GM12875 (cell line): Measurements from ENCODE around the gene TLE7.

Experiments
- H3K4me3 ChIP-seq: one replicate; pipeline ENCODE4 v1.5.1; 2011; ENCODE audit warnings: low read depth, low read length, control low read depth
- TF ChIP-seq, protein P1 (sequence below): IDR thresholded peaks from 2 replicates; pipeline ENCODE4 v1.5.1; 2011; ENCODE audit warnings: low read depth, mild to moderate bottlenecking, control low read depth, inconsistent platforms, low read length, moderate library complexity, borderline replicate concordance; ENCODE audit not compliant: insufficient read depth

The TLE7 gene

DNA sequence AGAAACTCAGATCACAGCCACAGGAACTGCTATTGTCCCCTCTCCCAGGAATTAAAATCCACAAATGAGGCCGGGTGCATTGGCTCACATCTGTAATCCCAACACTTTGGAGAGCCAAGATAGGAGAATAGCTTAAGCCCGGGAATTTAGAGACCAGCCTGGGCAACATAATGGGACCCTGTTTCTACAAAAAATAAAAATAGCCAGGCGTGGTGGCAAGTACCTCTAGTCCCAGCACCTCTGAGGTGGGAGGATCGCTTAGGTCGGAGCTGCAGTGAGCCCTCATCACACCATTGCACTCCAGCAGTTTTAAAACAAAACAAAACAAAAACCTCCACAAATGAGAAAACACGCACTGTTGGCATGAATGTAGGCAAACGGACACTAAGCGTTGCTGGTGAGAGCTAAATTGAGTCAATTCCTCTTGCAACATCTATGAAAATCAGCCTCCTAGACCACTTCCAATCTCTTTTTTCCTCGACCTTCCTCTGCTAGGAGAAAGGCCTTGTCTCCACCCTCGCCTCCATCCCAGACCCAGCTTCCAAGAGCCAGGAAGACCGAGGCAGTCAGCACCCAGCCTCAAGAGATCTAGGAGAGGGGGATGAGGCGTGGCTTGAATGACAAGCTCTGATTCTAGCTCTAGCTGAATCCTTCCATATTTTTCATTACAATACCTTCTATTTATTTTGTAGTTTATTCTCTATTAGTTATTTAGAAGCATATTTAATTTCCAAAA lies 14.8 kb downstream of the TLE7 start:
- no peak overlapping the region for H3K4me3 ChIP-seq
- TF ChIP-seq, protein P1, sequence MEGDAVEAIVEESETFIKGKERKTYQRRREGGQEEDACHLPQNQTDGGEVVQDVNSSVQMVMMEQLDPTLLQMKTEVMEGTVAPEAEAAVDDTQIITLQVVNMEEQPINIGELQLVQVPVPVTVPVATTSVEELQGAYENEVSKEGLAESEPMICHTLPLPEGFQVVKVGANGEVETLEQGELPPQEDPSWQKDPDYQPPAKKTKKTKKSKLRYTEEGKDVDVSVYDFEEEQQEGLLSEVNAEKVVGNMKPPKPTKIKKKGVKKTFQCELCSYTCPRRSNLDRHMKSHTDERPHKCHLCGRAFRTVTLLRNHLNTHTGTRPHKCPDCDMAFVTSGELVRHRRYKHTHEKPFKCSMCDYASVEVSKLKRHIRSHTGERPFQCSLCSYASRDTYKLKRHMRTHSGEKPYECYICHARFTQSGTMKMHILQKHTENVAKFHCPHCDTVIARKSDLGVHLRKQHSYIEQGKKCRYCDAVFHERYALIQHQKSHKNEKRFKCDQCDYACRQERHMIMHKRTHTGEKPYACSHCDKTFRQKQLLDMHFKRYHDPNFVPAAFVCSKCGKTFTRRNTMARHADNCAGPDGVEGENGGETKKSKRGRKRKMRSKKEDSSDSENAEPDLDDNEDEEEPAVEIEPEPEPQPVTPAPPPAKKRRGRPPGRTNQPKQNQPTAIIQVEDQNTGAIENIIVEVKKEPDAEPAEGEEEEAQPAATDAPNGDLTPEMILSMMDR, result no peak

DNA sequence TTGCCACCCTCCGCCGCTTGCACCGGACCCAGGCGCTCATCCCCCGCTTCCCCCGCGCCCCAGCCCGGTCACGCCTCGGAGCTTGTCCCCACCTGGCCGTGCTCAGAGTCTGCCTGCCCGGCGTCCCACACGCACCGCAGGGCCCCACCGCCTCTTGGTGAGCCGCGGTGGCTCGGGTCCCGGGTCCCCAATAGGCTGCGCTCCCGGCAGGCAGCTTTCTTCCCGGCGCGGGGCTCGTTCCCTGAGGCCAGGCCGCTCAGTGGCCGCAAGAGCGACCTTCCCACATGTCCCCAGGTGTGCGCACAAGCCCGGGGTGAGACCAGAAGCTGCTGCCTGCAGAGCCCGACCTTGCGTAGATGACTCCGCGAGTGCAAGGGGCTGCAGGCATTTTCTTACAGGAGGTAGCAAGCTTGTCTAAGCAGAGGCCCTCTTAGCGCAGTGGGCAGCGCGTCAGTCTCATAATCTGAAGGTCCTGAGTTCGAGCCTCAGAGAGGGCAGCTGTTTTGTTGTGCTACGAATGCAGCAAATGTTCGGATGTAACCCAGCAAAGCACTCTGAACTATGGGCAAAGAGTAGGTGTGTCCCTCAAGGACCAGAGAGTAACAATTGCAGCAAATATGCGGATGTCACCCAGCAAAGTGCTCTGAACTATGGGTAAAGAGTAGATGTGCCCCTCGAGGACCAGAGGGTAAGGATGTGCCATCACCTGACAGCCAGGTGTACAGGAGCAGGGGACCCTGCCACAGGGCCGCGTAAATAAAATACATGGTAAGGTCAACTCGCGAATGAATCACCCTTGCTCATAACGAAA lies 15.6 kb downstream of the TLE7 start:
- no peak overlapping the region for H3K4me3 ChIP-seq
- TF ChIP-seq, protein P1, result no peak

DNA sequence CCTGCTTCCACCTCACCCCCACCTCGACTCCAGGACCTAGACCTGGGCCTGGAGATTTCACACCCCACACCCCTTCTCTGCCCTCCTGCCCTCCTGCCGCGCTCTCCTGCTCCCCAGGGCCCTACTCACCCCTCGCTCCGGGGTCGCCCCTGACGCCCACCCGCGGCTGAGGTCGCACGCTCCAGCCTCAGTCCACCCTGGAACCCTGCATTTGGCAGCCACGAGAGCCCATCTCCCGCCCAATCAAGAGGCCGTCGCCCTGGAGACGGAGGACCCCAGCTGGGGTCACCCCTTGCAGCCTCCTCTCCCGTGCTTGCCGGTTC lies 16.1 kb downstream of the TLE7 start:
- H3K4me3 ChIP-seq, result no peak overlapping the region
- TF ChIP-seq, protein P1, result no peak

DNA sequence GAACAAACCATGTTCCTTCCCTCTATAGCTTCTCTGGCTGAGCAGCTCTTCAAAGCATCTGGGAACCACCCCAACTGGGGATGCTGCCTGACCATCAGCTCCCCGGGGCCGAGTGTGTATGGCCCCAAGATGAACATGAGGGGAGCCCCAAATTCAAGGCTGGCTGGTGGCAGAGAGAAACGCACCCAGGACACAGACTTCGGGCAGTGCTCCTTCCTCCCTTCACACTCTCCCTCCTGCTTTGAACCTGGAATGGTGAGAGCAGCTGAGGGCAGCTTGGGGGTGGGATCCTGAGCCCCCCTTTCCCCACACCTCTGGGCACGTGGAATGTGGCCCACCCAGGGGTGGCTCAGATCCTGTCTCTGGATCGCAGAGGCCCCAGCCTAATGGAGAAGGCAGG lies 17.2 kb downstream of the TLE7 start:
- TF ChIP-seq, protein P1, result no peak
- no peak overlapping the region for H3K4me3 ChIP-seq

DNA sequence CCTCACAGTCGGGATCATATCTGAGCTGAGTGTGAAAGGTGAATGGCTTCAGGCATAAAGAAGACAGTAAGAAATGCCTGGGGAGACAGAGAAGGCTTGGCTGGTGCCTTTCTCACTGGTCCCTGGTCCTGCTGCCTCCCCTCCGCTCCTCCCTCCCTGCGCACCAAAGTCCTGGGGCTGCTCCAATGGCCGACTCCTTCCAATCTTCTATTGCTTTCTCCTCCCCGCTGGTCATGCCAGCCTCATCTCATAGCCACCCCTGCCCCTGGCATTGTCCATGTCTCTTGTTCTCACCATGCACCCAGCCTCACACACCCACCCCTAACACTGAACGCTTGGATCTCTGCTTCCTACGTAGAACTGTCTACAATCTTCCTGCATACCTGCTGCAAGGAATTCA lies 18.0 kb downstream of the TLE7 start:
- H3K4me3 ChIP-seq, result no peak overlapping the region
- TF ChIP-seq, protein P1, result no peak

DNA sequence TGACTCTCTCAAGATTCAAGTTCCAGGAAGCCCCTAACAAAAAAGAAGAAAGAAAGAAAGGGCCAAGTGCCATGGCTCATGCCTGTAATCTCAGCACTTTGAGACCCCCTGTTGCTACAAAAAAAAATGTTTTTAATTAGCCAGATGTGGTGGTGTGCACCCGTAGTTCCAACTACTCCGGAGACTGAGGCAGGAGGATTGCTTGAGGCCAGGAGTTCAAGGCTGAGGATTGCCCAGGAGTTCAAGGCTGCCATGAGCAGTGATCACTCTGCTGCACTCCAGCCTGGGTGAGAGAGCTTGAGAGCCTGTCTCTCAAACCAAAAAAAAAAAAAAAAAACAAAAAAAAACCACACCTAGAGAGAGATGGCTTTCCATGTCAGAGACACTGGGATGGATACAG lies 18.8 kb downstream of the TLE7 start:
- TF ChIP-seq, protein P1, result no peak
- H3K4me3 ChIP-seq, result no peak overlapping the region

- H3K4me3 ChIP-seq, result no peak overlapping the region
- TF ChIP-seq, protein P1, result peak; percentile 71
These were observed 19.9 kb downstream of the TLE7 start for GRCh38 chr16:71421911-71422310.
